WTC11 (cell line): Measurements from ENCODE around the gene MAGEA12.
"Not testable (repeated sequence)": the region's sequence is repeated elsewhere in the genome, so short reads cannot be mapped to it uniquely, and the experiment has no call there.

Experiments used
- CTCF ChIP-seq: fragments of 200-600 bp; IDR thresholded peaks from 2 replicates; pipeline ENCODE4 v1.8.0; 2022; ENCODE audit warnings: antibody characterized with exemption
- ESRRA ChIP-seq: sonication (generic); formaldehyde crosslinking; IDR thresholded peaks from 2 replicates; pipeline ENCODE4 v1.8.1; 2022; ENCODE audit warnings: mild to moderate bottlenecking, missing genetic modification reagents, borderline replicate concordance
- FOXJ3 ChIP-seq: sonication (generic); formaldehyde crosslinking; IDR thresholded peaks from 2 replicates; pipeline ENCODE4 v1.9.0; 2021; ENCODE audit warnings: missing genetic modification reagents, mild to moderate bottlenecking, borderline replicate concordance
- MAX ChIP-seq: sonication (generic); formaldehyde crosslinking; IDR thresholded peaks from 2 replicates; pipeline ENCODE4 v1.8.0; 2022; ENCODE audit warnings: mild to moderate bottlenecking, missing genetic modification reagents
- NFE2L1 ChIP-seq: sonication (generic); formaldehyde crosslinking; IDR thresholded peaks from 2 replicates; pipeline ENCODE4 v1.8.1; 2023; ENCODE audit warnings: missing genetic modification reagents
- USF1 ChIP-seq: sonication (generic); formaldehyde crosslinking; IDR thresholded peaks from 2 replicates; pipeline ENCODE4 v1.8.0; 2022; ENCODE audit warnings: mild to moderate bottlenecking, missing genetic modification reagents
- ZNF121 ChIP-seq: sonication (generic); formaldehyde crosslinking; IDR thresholded peaks from 2 replicates; pipeline ENCODE4 v1.8.0; 2023; ENCODE audit warnings: missing genetic modification reagents

- not testable (repeated sequence) for TF ChIP-seq CTCF; USF1 (CRISPR knock-in tag); FOXJ3 (CRISPR knock-in tag); MAX (CRISPR knock-in tag); ESRRA (CRISPR knock-in tag); ZNF121; NFE2L1 (CRISPR knock-in tag)
Observed at GRCh38 chrX:152706500-152706899, 27.1 kb upstream of the MAGEA12 start.
